ENCODE data around the gene NFE2L1. TPM values are rescaled to one million over a fixed set of nuclear protein-coding genes. Genes with fewer than 3 reads are reported as not detected.

Gene NFE2L1
- total and polyA plus RNA-seq, 2 of the 8 experiments (the other 6 are each of a cell fraction or from before 2014, with no cell fraction given), result 140 to 143 TPM

DNA sequence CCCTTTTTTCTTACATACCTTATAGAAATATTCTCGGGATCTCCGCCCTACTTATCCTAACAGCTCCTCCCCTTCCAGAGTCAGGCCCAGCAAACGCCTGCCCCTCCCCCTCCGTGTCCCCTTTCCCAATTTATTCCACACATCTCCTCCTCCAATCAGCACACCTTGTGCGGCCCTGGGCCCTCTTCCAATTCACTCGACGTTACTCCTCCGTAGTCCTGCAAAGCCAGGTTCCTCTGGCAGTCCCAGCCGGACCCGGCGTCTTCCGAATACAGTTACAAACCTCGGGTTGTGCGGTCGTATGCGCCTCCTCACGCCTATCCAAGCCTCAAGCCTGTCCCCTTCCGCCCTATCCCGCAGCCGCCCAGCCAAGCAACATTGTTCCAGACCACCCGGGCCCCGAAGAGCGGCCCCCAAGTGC lies 52.4 kb downstream of the NFE2L1 start:
- WGBS, 2 experiments (ENCODE audit: extremely low coverage in 1 of 2, insufficient coverage in 1 of 2, insufficient read length in 1 of 2, insufficient replicate concordance in 2 of 2, low coverage in 1 of 2, low lambda C conversion rate in 2 of 2, missing lambda C conversion rate in 1 of 2), result 0% methylated on average over 23 of the region's 23 CpGs; no CpG with 5 or more reads in 1 of the 2 experiments
- H2BK5ac ChIP-seq (ENCODE audit: low read depth, low read length), result peak overlapping the region; percentile 96
- peak overlapping the region; percentile 72; the same call in 1 of the 2 replicates for H3K27ac ChIP-seq (ENCODE audit: low read depth, low read length)
- no peaks in the 10 kb centered on the region for H3K9me3 ChIP-seq (ENCODE audit: insufficient read depth in 2 of 2, low read depth in 1 of 2, low read length in 1 of 2)
- H3K79me2 ChIP-seq (ENCODE audit: control insufficient read depth in 1 of 2, insufficient read depth in 2 of 2, low read length in 2 of 2), result peaks cover 18 to 49% of the 10 kb centered on the region in 2 experiments
- peaks cover 3 to 10% of the 10 kb centered on the region in 2 experiments for H4K20me1 ChIP-seq (replicated peaks in 1 of 2; ENCODE audit: control insufficient read depth in 1 of 2, insufficient read depth in 2 of 2, low read length in 2 of 2)
- H3K56ac ChIP-seq (replicated peaks; ENCODE audit: insufficient read length, low read depth, low read length), result peak overlapping the region; percentile 60
- H3K27me3 ChIP-seq (replicated peaks in 1 of 4; ENCODE audit: control insufficient read depth in 3 of 4, extremely low read depth in 1 of 4, insufficient read depth in 3 of 4, low read length in 3 of 4), result no peaks in the 10 kb centered on the region
- peak; percentile 71 to 78 for DNase-seq (ENCODE audit: low read depth in 1 of 2, low spot score in 2 of 2)
- H2BK120ac ChIP-seq (replicated peaks; ENCODE audit: low read depth, low read length), result no peak overlapping the region
- H3K36me3 ChIP-seq (ENCODE audit: control insufficient read depth in 2 of 4, insufficient read depth in 4 of 4, low read length in 3 of 4), result peaks cover 0 to 5% (median 2%) of the 10 kb centered on the region in 4 experiments; a peak in 2 of 8 replicates
- no peak overlapping the region for H3K4ac ChIP-seq (replicated peaks; ENCODE audit: insufficient read length, low read depth, low read length)
- no peak overlapping the region for H2AK5ac ChIP-seq (ENCODE audit: low read depth, low read length)
- peaks cover 7% of the 10 kb centered on the region; the same call in 1 of the 2 replicates for H3K23me2 ChIP-seq (ENCODE audit: low read depth, low read length)
- peak overlapping the region; percentile 98 for H4K8ac ChIP-seq (ENCODE audit: extremely low read depth, insufficient read depth, low read length)
- POLR2A ChIA-PET (ENCODE audit: partially characterized antibody), result interaction anchor here (0.8 to 10.9 kb wide), 23 partner anchors 8 to 346 kb away, joined by 3 to 112 read pairs (median 4); partner anchors contain the start of genes CDK5RAP3 and NFE2L1
- peak overlapping the region; percentile 74 to 94 (median 87) for H3K4me3 ChIP-seq (ENCODE audit: extremely low read depth in 1 of 4, insufficient read depth in 2 of 4, low read depth in 3 of 4, low read length in 4 of 4)
- peak overlapping the region; percentile 28; the same call in 1 of the 2 replicates for H2AFZ ChIP-seq (ENCODE audit: low read length)
- 0 out of 2 replicates have a peak overlapping the region, but pooled peaks have one; percentile 12 for H2BK12ac ChIP-seq (ENCODE audit: low read depth, low read length)
- peak overlapping the region; percentile 67 to 84 for H3K4me2 ChIP-seq (ENCODE audit: insufficient read depth in 1 of 2, low read depth in 2 of 2, low read length in 2 of 2)
- no peak for FAIRE-seq
- H3K79me1 ChIP-seq (ENCODE audit: low read depth, low read length), result peaks cover 5% of the 10 kb centered on the region
- no peak overlapping the region for H2BK15ac ChIP-seq (ENCODE audit: low read length)
- CTCF ChIA-PET (ENCODE audit: partially characterized antibody), result interaction anchor here (0.6 to 7.7 kb wide), 12 partner anchors 10 to 151 kb away, joined by 3 to 58 read pairs (median 4); partner anchors contain the start of genes CDK5RAP3 and NFE2L1
- peak overlapping the region; percentile 64 for H3K18ac ChIP-seq (ENCODE audit: extremely low read depth, low read length)
- H2BK20ac ChIP-seq (ENCODE audit: low read length), result no peak overlapping the region
- peak overlapping the region; percentile 80 for H4K91ac ChIP-seq (replicated peaks; ENCODE audit: insufficient read length, low read length)
- no peak overlapping the region for H3K14ac ChIP-seq (ENCODE audit: insufficient read length)
- peak overlapping the region; percentile 60 for H4K5ac ChIP-seq (ENCODE audit: insufficient read length, low read depth, low read length)
- peaks cover 0 to 3% (median 0%) of the 10 kb centered on the region in 4 experiments; a peak in 1 of 7 replicates for H3K4me1 ChIP-seq (replicated peaks in 1 of 4; ENCODE audit: control insufficient read depth in 3 of 4, insufficient read depth in 4 of 4, low read length in 3 of 4)
- peak overlapping the region; percentile 77 to 86 (median 80) for H3K9ac ChIP-seq (replicated peaks in 1 of 4; ENCODE audit: extremely low read depth in 1 of 4, low read depth in 3 of 4, low read length in 3 of 4)
- H3K23ac ChIP-seq (ENCODE audit: insufficient read length), result no peak overlapping the region
- TF ChIP-seq SAP30 (IDR thresholded peaks at IDR 0.05; ENCODE audit: insufficient read depth, insufficient replicate concordance, low read length) (peak; percentile 27), POLR2AphosphoS5 (IDR thresholded peaks at IDR 0.05; ENCODE audit: low read depth, low read length) (peak; percentile 52), GABPA (IDR thresholded peaks at IDR 0.05; ENCODE audit: borderline replicate concordance, insufficient read depth, low read length) (no peak), EGR1 (IDR thresholded peaks at IDR 0.05; ENCODE audit: borderline replicate concordance, low read depth, low read length) (no peak), RAD21 (IDR thresholded peaks at IDR 0.05 in 1 of 2, conservative IDR thresholded peaks at IDR 0.05 in 1 of 2; ENCODE audit: low read depth in 2 of 2, low read length in 2 of 2) (no peak), PHF8 (conservative IDR thresholded peaks at IDR 0.05; ENCODE audit: low read depth, low read length) (0 out of 2 replicates have a peak, but pooled peaks have one; percentile 60), TBP (IDR thresholded peaks at IDR 0.05; ENCODE audit: low read depth, low read length) (peak; percentile 38; the same call in 1 of the 2 replicates), TAF1 (IDR thresholded peaks at IDR 0.05; ENCODE audit: low read depth, low read length) (peak; percentile 61; the same call in 1 of the 2 replicates), TAF7 (optimal IDR thresholded peaks at IDR 0.05; ENCODE audit: borderline replicate concordance, low read depth, low read length) (peak; percentile 35), CHD2 (IDR thresholded peaks at IDR 0.05; ENCODE audit: low read length) (peak; percentile 37; the same call in 1 of the 2 replicates), KDM4A (IDR thresholded peaks at IDR 0.05; ENCODE audit: low read depth, low read length, severe bottlenecking) (peak; percentile 41), ASH2L (IDR thresholded peaks at IDR 0.05; ENCODE audit: low read length) (peak; percentile 22)

All from H1 (cell line).